Fibroblast of lung (primary cell): ENCODE measurements around the gene IL1RAPL2.

Source experiments
- EZH2 ChIP-seq: IDR thresholded peaks from 2 replicates; pipeline ENCODE4 v1.5.1; 2012; ENCODE audit warnings: low read length, control low read depth, mild to moderate bottlenecking; ENCODE audit errors: missing control alignments
- TF ChIP-seq, protein P1 (sequence below), 2 donors: IDR thresholded peaks in 1 of 2; conservative IDR thresholded peaks in 1 of 2; 1 replicate in 1 of 2; 2 replicates in 1 of 2; pipeline ENCODE4 v1.5.1; 2011 to 2012; ENCODE audit warnings: low read length in 2 of 2, control low read depth in 1 of 2, inconsistent platforms in 1 of 2, low read depth in 1 of 2, mild to moderate bottlenecking in 1 of 2

DNA sequence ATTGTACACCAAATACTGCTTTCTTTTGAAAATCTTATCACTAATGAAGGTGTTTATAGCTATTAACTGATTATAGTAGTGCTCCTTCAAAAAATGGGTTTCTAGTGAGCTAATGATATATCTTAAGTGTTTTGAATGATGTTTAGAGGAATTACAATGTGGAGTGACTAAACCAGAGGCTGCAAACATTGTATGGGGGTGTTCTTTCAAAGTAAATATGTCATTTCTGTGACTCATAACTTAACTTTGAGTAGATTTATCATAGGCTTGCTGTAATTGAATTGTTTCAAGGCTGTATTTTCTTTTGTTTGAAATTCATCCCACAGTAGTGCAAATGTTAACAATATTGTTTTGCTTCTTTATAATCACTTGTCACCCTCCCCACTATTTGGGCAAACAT is 141.6 kb downstream of the IL1RAPL2 start:
- TF ChIP-seq, protein P1, sequence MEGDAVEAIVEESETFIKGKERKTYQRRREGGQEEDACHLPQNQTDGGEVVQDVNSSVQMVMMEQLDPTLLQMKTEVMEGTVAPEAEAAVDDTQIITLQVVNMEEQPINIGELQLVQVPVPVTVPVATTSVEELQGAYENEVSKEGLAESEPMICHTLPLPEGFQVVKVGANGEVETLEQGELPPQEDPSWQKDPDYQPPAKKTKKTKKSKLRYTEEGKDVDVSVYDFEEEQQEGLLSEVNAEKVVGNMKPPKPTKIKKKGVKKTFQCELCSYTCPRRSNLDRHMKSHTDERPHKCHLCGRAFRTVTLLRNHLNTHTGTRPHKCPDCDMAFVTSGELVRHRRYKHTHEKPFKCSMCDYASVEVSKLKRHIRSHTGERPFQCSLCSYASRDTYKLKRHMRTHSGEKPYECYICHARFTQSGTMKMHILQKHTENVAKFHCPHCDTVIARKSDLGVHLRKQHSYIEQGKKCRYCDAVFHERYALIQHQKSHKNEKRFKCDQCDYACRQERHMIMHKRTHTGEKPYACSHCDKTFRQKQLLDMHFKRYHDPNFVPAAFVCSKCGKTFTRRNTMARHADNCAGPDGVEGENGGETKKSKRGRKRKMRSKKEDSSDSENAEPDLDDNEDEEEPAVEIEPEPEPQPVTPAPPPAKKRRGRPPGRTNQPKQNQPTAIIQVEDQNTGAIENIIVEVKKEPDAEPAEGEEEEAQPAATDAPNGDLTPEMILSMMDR (conservative IDR thresholded peaks at IDR 0.05 in 1 of 2, IDR thresholded peaks at IDR 0.05 in 1 of 2; ENCODE audit: low read depth in 1 of 2, low read length in 2 of 2): no peak
- no peak for TF ChIP-seq EZH2
